Non-pigmented ciliary epithelial cell (primary cell): ENCODE data around the gene RFX1.
A peak's percentile ranks its signal among the peaks of the same experiment; 100 is the strongest.
"Not testable (repeated sequence)": the region's sequence is repeated elsewhere in the genome, so short reads cannot be mapped to it uniquely, and the experiment has no call there.

Experiments
- DNase-seq: peaks from one replicate; pipeline ENCODE4 v3.0.0-alpha.2; 2010; ENCODE audit warnings: low read depth

Gene RFX1

GRCh38 chr19:14006085-14006765, at the start of gene RFX1:
TSS of gene RFX1 (minus strand) at chr19:14006320. CDS start at chr19:13993843, 12,477 bp downstream.
- peak; percentile 100 for DNase-seq

DNA sequence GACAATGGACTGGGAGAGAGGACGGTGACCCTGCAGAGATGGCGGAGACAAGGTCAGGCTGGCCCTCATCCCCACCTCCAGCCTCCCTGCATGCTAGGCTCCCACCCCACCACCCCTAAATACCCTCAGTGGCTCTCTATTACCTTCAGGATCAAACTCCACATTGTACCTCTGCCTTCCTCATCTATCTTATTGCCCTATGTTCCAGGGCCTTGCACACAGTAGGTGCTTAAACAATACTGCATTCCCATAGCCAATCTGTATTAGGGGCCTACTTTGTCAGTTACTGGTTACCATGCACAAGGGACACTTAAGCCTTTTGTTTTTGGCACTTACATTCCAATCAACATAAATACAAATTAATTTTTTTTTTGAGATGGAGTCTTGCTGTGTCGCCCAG, 49.3 kb upstream of the RFX1 start:
- DNase-seq: no peak

GRCh38 chr19:14054721-14055120, 48.6 kb upstream of the RFX1 start:
- DNase-seq: no peak

GRCh38 chr19:14054099-14054498, 48.0 kb upstream of the RFX1 start:
- no peak for DNase-seq

DNA sequence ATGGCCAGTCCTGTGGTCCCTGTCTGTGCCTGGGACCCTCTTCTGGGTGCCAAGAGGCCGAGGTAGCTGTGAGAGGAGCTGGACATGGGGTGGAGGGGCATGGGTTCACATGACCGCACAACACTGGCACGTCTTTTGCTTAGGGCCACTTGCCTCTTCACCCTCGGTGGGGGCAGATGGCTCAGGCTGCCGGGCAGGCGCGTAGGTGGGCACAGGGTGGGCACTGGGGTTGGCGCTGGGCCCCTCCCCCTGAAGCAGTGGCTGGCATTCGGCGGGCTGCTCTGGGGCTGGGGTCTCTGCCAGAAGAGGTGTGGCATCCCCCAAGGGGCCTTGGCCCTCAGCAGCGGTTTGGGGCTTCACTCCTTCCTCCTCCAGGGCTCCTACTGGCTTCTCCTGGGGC, 47.4 kb upstream of the RFX1 start:
- DNase-seq: no peak

- no peak for DNase-seq
Observed at GRCh38 chr19:14053032-14053431, 46.9 kb upstream of the RFX1 start.

- DNase-seq: no peak
Observed at GRCh38 chr19:14052470-14052869, 46.4 kb upstream of the RFX1 start.

DNA sequence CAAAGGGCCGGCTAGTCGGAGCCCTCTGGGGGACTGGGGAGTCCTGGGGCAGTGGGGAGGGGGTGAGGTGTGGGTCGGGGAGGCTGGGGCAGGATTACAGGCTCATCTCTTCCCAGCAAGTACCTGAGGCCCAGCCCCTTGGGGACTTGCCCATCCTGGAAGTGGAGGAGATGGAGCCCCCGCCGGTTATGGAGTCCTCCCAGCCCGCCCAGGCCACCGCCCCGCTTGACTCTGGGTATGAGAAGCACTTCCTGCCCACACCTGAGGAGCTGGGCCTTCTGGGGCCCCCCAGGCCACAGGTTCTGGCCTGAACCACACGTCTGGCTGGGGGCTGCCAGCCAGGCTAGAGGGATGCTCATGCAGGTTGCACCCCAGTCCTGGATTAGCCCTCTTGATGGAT, 45.9 kb upstream of the RFX1 start:
- DNase-seq: no peak

- not testable (repeated sequence) for DNase-seq
Observed at GRCh38 chr19:14050961-14051360, 44.8 kb upstream of the RFX1 start.

- DNase-seq: no peak
Observed at GRCh38 chr19:14050512-14050911, 44.4 kb upstream of the RFX1 start.

DNA sequence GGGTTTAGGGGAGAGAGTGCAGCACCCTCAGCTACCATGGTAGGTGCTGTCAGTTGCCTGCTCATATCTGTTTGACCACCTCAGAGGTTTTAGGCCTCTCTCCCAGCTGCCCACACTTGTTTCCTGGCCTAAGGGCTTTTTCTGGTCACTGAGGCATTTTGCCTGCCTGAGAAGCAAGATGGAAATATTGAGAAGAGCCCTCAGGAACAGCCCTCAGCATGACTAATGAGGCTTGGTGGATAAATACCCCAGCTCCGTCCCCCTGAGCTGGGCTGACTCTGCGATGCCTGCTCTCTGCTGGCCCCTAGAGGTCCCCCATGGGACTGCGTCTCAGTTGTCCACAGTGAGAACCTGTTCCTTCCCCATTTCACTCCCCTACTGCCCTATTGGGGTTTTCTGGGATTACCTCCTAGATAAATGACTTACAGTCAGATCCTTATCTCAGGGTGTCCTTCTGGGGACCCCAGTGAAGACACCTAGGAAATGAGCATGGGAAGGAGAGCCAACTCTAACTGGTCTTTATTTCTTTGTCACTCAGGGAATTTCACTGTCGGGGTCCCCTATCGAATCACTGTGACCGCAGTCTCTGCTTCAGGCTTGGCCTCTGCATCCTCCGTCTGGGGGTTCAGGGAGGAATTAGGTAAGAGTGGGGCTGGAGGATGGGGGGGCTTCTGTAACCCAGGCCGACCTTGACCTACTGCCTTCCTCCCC, 42.5 kb upstream of the RFX1 start:
- no peak for DNase-seq

- DNase-seq: not testable (repeated sequence)
Observed at GRCh38 chr19:14047866-14048265, 41.7 kb upstream of the RFX1 start.

DNA sequence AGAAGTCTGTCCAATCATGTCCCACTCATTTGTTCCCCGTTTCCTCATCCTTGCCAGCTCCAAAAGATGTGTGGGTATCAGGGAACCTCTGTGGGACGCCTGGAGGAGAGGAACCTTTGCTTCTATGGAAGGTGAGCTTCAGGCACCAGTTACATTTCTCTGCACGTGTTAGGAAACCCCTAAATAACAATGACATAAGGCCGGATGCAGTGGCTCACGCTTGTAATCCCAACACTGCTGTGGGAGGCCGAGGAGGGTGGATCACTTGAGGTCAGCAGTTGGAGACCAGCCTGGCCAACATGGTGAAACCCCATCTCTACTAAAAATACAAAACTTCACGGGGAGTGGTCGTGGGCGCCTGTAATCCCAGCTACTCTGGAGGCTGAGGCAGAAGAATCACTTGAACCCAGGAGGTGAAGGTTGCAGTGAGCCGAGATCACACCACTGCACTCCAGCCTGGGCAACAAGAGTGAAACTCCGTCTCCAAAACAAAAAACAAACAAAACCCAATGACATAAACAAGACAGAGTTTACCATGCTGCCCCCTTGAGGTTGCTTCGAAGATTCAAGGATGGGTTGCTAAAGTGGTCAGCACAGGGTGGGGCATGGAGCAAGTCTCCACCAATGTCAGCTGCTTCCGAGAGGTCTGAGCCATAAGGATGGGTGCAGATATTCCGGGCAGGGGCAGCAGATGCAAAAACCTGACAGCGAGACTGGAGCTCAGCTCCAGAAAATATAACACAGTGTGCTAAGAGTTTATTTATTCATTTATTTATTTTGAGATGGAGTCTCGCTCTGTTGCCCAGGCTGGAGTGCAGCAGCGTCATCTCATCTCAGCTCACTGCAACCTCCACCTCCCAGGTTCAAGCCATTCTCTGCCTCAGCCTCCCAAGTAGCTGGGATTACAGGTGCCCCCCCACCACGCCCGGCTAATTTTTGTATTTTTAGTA, 36.8 kb upstream of the RFX1 start:
- DNase-seq: peak; percentile 20

GRCh38 chr19:14039181-14039580, 33.1 kb upstream of the RFX1 start:
- DNase-seq: no peak

- DNase-seq: no peak
Observed at GRCh38 chr19:14035706-14036105, 29.6 kb upstream of the RFX1 start.

GRCh38 chr19:14035159-14035558, 29.0 kb upstream of the RFX1 start:
- not testable (repeated sequence) for DNase-seq

DNA sequence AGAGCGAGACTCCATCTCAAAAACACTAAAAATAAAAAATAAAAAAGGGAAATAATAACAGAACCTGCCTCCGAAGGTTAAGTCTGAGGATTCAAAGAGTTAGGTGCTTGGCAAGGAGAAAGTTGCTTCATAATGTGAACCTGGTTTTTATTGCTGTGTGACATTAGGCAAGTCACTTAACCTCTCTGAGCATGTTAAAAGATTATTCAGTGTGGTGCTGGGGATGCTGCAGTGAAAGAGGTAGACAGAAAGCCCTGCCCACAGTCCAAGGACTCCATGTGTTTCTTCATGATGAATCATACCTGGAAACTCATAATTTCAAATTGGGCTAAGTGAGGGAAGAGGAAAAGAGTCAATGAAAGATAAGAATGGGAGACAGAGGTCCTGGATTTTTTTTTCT, 27.8 kb upstream of the RFX1 start:
- DNase-seq: no peak

DNA sequence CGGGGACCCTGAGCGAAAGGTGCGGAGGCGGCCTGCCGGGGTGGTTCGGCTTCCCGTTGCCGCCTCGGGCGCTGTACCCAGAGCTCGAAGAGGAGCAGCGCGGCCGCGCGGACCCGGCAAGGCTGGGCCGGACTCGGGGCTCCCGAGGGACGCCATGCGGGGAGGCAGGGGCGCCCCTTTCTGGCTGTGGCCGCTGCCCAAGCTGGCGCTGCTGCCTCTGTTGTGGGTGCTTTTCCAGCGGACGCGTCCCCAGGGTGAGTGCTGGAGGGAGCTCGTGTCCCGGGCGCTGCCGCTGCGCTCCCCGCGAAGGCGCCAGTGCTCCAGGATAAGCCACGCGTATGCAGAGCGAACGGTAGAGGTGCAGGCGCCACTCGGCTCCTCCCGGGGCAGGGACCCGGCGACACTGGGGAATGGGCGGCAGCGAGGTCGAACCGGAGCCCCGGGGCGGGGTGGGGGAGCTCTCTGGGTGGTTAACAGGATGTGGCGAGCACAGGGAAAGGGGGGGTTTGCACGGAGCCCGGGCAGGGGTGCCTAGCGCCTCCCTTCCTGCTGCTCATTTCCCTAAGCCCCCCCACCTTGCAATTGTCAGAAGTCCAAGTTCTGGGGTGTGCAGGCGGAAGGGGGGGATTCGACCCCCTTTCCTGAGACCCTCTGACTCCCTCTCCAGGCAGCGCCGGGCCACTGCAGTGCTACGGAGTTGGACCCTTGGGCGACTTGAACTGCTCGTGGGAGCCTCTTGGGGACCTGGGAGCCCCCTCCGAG, 25.8 kb upstream of the RFX1 start, which contains the start of gene IL27RA:
IL27RA (plus strand) TSS at position 44 of the 762 bp plus-strand sequence; CDS start at position 155, 111 bp downstream.
- no peak for DNase-seq

DNA sequence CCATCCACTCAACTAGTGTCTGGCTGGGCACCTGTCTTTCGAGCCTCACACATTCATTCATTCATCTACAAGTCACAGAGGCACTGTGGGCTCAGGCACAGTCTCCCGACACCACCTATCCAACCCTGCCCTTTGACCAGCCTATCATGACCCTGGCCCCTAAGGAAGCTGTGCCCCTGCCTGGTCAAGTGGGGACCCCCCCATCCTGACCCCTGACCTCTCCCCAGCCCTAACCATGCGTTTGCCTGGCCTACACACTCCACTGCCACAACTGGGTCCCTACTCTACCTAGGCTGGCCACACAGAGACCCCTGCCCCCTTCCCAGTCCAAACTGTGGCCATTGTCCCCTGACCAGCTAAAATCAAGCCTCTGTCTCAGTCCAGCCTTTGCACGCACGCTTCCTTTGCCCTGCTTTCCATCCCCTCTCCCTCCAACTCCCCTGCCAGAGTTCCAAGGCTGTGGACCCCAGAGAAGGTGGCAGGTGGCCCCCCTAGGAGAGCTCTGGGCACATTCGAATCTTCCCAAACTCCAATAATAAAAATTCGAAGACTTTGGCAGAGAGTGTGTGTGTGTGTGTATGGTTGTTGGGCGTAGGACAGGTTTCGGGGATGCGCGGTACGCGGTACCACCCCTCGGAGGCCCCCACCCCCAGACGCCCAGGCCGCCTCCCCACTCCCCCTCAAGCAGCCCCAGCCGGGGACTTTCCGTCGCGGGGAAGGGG, 25.0 kb upstream of the RFX1 start:
- DNase-seq: no peak

DNA sequence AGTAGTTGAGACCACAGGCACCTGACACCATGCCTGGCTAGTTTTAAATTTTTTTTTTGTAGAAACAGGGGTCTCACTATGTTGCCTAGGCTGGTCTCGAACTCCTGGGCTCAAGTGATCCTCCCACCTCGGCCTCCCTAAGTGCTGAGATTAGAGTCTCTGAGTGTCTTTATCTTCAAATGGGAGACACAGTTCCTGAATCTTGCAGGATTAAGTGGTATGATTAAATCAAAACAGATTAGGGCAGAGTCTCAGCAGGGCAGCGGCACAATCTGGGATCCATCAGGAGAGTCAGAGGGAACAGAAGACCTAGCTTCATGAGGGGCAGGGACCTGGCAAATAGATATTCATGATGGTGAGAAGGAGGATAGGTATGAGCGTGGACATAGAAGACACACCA, 22.8 kb upstream of the RFX1 start:
- no peak for DNase-seq

DNA sequence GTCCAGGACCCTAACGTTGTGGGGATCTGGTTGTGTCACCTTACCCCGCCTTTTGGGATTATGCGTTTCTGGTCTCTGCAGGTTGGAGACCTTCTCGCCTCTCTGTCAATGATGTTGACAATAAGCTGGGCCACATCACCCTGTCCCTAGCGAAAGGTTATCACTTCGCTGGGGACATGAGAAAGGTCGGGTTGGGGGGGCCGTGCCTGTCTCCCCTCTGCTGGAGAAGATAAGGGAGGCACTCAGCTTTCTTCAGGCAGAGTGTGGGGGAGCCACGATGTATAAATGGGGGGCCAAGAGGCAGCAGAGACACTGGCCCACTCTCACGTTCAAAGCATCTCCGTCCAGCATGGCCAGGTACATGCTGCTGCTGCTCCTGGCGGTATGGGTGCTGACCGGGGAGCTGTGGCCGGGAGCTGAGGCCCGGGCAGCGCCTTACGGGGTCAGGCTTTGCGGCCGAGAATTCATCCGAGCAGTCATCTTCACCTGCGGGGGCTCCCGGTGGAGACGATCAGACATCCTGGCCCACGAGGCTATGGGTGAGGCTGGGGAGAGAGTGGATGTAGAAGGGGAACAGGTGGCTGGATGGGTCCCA, 21.8 kb upstream of the RFX1 start, which contains the start of gene RLN3:
RLN3 (plus strand) TSS at position 293 of the 595 bp plus-strand sequence; CDS start at position 350, 57 bp downstream.
- DNase-seq: no peak
